Activated T-helper 1 cell treated with Interleukin-2 at 50 U/mL for 16 hours (primary cell): ENCODE measurements around the gene RNU2-63P.
"Not testable (repeated sequence)": the region's sequence is repeated elsewhere in the genome, so short reads cannot be mapped to it uniquely, and the experiment has no call there.

Source experiments
- DNase-seq: peaks from one replicate; pipeline ENCODE4 v3.0.0-alpha.2; 2020; ENCODE audit warnings: low read depth

RNU2-63P gene

DNA sequence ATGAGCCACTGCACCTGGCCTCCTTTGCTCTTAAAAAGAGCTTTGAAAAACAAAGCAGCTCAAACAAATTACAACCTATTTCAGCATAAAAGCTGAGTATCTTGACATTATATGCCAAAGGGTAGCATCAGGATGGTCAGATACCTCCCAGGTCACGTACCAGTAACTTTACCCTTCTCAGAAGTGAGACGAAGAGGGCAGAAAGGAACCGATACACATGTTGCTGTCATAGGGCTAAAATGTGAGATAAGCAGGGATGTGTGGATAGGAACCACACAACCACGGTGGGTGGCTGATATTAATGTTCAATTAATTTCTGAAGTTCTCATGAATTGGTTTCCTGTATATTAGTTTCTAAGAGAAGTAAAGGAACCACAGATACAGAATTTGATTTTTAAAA, 12.6 kb upstream of the RNU2-63P start:
- no peak for DNase-seq

DNA sequence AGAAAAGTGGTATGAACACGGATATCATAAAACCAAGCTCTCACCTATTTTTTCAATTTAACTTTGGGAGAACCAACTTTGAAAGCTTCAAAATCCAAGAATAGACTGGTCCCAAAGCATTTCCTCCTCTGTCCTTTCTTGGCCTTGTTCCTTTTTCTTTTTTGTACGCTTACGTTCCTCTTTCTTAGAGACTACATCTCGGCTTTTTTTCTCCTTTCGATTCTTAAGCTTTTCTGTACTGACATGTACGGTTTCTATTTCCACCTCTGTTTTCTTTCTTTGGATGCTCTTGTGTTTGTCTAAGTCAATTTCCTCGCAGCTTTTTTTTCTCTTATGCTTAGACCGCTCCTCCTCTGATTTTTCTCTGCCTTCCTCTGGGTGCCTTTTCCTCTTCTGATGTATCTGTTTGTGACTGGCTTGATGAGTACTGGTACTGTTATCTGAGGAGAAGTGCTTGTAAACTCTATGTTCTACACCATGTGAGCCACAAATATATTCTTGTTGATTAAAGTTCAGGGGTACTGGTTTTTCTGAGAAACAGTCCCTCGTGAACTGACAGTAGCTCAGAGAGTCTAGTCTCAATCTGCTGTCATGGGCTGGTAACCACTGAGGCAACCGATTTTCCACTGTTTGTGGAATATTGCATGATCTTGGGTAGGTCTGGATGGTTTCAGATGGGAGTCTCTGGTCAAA, 11.5 kb upstream of the RNU2-63P start:
- no peak for DNase-seq

DNA sequence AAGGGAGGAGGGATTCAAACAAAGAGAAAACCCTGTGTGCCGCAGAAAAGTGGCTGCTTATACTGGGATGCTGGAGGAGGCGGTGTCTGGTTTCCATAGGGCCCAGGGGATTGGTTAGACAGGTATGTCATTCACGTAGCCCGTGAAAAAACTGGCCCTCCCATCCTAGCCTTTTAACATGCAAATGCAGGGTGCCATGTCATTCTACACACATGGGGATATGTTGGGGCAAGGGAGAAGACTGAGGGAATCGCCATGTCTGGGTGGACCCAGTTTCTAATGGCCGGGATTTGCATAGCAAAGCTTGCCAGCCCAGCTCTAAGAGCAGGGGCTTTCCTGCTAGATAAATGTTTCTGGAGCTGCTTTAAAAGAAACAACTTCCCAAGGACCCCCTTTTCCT, 8.2 kb upstream of the RNU2-63P start:
- no peak for DNase-seq

DNA sequence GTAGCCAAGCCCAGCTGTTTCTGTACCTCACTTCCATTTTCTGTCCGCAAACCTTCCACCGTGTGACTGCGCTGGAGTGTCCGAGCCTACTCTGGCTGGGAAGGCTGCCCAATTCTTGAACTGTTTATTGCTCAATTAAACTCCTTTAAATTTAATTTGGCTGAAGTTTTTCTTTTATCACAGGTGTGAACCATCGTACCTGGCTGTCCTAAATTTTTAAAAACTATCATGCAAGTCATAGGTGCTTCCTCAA, 6.2 kb upstream of the RNU2-63P start:
- no peak for DNase-seq

DNA sequence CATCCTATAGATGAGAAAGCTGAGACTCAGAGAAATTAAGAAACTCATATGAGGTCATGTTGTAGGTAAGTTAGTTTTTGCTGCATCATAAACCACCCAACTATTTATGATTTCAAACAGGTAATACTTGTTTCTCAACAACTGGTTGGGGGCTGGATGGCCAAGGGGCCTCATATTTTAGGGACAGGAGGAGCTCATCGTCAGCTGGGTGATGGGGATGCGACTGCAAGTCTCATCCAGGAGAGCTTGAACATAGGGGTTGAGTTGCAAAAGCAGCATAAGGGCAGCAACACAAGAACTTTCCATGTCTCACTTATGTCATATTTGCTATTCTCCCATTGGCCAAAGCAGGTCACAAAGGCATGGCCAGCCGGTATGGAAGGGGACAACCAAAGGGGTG, 3.6 kb upstream of the RNU2-63P start:
- no peak for DNase-seq

DNA sequence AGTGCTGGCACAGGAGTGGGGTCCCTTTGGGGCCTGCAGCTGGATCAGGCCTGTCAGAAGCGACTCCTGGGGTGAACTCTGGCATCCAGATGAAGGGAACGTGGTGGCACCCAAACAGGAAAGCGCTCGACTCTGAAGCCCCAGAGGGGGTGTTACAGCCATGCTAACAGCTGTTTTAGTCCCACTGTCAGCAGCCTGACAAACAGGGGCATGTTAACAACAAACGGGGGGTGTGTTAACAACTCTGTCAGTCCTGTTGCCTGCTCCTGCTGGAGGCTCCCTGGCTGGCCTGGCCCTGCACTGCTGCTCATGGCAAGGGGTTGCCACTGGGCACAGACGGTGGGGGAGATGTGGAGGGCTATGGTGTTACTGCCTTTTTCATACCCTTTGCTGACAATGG, 2.6 kb upstream of the RNU2-63P start:
- no peak for DNase-seq

DNA sequence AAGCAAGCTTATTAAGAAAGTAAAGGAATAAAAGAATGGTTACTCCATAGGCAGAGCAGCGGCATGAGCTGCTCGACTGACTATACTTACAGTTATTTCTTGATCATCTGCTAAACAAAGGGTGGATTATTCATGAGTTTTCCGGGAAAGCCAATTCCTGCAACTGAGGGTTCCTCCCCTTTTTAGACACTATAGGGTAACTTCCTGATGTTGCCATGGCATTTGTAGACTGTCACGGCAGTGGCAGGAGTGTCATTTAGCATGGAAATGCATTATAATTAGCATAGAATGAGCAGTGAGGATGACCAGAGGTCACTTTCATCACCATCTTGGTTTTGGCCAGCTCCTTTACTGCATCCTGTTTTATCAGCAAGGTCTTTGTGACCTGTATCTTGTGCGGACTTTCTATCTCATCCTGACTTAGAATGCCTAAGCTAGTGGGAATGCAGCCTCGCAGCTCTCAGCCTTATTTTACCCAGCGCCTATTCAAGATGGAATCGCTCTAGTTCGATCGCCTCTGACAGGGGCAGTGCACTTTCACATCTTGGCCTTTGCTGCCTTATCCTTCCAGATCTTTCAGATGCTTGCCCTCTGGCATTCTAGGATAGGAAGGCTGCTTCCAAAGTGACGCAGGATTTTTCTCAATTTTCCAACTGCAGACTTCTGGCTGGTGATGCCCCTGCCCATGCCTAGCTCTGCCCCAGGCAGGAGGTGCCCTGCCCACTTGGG, 1.9 kb upstream of the RNU2-63P start:
- DNase-seq: not testable (repeated sequence)

DNA sequence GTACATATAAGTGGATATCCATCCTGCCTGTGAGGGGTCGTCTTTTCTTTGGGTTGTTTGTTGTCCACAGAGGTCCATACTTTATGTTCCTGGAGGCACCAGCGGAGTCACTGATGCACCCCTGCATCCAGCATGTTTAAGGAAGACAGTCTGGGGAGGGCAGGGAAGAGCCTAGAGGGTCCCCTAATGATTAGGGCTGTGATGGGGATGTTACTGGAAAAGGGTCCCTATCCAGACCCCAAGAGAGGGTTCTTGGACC, 1.4 kb upstream of the RNU2-63P start:
- DNase-seq: not testable (repeated sequence)

DNA sequence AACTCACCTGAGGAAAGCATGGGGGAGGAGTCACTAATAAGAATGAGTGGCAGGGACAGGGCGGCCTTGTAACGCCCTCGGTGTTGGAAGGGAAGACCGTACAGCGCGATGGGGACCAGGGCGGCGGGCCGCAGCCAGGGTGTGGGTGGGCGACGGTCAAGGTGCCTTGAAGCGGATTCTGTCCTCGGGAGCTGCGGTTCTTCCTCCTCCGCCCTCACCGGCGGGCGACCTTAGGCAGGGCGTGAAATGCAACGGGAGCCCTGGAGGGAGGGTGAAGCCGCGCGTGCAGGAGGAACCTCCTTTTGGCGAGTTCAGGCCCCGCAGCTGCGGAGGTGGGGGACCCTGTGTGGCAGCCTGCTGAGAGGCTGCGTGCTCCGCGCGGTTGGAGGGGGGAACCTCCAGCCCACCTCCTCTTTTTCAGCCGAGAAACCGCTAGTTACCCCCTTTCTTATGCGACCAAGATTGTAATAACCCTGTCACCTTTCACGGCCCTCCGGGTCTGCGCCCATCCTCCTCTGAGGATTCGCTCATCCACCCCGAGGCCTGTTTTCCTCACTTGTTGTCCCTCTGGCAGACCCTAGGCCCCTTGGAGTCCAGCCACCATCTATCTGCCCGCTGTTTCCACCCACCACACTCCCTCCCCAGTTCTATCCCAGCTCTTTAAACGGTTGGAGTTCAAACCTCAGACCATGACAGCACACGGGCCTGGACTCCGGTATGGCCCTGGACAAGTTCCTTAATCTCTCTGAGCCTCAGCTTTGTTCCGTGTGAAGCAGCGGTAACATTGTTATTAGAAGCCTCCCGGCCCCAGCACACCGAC, 823 bp upstream of the RNU2-63P start:
- peak; percentile 40 for DNase-seq

DNA sequence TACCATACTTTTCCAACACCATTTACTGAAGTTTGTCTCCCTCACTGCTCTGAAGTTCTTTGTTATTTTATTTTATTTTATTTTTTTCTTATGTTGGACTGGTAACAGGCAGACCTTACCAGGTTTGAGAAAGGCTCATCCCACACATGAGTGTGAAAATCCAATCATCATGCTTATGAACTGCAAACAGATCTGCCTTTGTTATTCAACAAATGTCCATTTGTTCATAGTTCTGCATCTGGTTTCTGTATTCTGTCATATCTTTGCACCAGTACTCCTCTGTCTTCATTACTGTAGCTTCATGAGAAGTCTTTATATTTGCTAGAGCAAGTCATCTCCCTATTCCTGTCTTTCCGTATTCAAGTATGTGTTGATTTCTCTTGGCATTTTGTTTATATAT, 5.3 kb downstream of the RNU2-63P start:
- no peak for DNase-seq

DNA sequence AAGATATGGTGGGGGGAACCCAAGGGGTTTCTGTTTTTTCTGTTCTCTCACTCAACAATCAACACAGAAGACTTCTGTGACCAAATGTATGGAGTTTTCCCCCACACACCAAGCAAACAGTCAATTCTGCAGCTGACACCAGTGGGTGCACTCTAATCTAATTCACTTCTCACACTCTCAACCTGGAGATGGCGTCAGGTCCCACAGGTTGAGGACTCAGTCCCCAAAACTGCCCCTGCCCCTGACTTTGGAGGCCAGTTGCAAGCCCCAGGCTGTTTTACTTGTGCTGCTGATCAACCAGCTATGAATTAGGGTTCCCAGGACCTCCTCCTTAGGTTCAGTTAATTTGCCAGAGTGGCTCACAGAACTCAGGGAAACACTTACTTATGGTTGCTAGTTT, 6.2 kb downstream of the RNU2-63P start:
- no peak for DNase-seq

DNA sequence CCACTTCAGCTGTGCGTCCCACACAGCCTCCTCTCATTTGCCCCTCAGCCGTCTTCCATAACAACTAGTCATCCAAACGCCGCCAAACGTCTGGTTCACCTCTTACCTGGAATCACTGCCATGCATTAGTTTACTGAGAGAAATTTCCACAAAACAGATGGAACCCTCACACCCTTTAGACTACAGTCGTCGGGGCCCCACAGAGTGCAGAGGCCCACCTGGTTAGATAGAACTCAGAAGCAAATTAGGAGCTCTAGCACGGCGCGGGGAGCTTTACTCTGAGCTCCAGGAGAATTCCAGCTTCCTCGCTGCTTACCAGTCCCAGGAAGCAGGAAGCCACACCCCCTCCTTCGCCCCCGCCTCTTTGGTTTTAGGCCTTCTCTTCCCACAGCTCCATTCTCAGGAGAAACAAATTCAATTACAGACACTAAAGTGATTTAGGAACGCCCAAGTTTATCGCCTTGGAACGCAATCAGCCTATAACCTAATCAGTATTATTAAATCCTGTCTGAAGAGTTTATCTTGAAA, 9.4 kb downstream of the RNU2-63P start:
- no peak for DNase-seq

DNA sequence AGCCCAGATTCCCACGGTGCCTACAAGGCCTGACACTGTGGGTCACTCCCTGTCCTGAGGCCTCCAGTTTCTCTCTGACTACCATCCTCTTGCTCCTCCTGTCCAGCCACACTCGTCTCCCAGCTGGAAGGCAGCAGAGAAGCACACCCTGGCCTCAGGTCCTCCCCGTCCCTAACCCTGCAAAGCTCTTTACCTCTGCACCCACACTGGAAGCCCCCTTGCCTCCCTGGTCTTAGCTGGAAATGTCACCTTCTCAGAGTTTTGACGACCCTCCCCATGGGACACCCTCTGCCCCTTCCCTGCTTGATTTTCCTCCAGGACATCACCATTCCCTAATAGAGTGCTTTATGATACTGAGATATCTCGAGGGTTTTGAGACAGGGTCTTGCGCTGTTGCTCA, 10.6 kb downstream of the RNU2-63P start:
- DNase-seq: no peak

DNA sequence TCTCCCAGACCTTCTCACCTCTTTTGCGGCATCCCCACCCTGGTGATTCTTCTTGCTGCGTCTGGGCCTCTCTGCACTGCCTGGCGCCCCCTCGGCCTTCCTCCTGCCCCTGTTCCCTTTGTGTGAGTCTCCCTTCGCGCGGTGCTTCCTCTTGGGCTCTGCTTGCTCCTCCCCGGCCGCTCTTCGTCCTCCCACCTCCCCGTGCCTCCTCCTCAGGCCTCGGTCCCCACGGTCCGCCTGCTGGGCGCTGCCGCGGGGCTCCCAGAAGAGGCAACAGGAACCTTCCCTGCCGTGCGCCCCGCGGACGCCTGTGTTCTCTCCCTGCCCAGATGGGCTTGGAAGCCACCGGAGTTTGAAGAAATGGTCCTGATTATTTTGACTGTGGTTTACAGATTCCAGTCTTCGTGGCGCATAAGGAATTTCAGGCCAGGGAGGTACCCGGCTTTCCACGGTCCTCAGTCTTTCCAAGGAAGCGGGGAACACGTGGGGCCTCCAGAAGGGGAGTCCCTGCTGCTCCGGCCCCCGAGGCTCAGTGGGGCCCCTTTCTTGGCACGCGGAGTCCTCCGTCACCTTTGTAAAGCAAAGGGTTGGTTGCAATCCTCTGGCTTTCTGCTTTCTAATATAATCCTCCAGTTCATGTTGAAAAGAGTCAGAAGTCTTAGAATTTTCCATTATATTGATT, 13.1 kb downstream of the RNU2-63P start:
- no peak for DNase-seq

DNA sequence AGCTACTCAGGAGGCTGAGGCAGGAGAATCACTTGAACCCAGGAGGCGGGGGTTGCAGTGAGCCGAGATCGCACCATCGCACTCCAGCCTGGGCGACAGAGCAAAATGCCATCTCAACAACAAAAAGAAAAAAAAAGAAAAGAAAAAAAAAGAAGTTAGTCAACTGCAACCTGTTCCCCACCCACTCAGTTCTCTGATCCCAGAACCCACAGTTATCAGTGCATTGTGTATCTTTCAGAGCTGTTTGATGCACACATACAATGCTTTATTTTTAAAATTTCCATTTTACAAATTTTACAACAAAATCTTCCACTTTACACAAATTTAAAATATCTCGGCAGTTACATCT, 14.0 kb downstream of the RNU2-63P start:
- DNase-seq: no peak

DNA sequence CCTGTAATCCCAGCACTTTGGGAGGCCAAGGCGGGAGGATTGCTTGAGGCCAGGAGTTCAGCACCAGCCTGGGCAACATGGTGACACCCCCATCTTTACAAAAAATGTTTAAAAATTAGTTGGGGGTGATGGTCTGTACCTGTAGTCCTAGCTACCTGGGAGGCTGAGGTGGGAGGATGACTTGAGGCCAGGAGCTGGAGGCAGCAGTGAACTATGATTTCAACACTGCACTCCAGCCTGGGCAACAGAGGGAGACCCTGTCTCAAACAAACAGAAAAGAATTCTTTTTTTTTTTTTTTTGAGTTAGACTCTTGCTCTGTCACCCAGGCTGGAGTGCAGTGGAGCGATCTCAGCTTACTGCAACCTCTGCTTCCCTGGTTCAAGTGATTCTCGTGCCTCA, 15.9 kb downstream of the RNU2-63P start:
- not testable (repeated sequence) for DNase-seq

DNA sequence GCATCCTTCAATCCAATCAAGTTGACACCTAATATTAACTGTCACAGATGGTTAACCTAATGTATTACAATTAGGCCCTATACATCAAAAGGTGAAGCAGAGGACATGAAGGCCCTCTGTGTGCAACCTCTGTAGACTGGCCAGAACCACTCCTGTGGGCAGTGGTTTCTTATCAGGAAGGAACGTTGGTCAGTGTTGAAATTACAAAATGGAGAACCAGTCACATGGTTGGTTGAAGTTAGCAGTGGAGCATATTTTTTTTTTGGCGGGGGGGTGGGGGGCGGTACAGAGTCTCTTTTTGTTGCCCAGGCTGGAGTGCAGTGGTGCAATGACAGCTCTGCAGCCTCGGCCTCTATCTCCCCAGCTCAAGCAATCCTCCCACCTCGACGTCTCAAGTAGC, 19.8 kb downstream of the RNU2-63P start:
- no peak for DNase-seq

DNA sequence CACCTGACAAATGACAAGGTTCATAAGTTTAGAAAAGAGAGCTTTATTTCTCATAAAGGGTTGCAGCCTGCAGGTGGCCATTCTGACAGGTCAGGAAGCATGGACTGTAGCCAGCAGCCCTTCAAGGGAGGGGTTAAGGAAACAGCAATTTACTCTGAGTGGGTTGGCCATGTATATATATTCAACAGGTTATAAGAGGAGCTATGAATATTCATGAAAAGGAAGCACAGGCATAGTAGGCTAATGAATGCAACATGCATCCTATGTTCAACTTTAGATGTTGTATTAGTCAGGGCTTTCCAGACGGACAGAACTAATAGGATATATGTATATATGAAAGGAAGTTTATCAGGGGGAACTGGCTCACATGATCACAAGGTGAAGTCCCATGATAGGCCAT, 20.6 kb downstream of the RNU2-63P start:
- no peak for DNase-seq

DNA sequence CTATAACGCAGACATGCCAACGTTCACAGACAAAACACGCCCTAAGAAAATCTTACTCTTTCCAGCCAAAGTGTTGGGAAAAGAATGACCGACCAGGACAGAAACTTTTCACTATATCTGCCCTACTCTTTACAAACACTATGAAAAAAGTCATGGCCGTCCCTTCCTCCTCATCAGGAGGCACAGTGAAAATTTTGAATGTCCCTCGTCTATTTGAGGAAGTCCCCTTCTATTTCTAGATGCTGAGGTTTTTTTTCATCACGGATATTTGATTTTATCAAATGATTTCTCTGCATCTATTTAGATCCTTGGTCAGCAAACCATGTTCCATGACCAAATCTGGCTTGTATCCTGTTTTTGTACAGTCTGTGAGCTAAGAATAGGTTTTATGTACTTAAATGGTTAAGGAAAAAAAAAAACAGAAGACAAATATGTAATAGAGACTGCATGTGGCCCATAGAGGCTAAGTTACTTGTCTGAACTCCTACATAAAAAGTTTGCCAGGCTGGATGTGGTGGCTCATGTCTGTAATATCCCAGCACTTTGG, 22.0 kb downstream of the RNU2-63P start:
- not testable (repeated sequence) for DNase-seq

DNA sequence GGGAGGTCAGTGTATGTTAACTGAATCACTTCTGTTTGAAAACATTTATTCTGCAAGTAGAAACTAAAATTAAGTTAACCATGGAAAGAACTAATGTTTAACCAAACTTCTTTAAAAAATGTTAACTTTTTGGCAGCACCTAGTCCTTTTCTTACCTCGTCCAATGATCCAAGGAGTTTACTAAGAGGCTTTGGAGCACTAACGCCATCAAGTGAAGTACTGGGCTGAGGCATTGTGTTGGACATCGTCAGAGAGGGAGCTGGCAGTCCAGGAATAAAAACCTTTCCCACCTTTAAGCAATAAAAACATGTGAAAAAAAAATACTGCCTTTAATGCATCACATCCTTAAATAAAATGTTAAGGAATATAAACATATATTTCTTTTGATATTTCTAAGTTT, 23.8 kb downstream of the RNU2-63P start:
- DNase-seq: not testable (repeated sequence)

DNA sequence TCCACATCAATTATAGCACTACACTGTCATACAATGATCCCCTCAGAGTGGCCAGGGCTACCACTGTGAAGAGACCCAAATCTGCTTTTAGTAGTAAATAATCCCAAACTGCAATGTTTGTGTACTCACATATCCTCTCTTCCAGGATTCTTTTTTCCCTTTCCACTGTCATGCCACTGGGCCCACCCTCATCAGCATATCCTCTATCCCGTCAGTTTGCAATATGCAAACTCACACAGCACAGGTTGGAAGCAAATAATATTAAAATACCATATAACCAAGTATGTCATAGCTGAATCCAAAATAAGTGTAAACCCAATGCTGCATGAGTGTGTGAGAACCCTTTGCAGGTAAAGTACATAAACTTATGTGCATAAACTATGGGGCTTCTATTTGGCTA, 28.9 kb downstream of the RNU2-63P start:
- not testable (repeated sequence) for DNase-seq

DNA sequence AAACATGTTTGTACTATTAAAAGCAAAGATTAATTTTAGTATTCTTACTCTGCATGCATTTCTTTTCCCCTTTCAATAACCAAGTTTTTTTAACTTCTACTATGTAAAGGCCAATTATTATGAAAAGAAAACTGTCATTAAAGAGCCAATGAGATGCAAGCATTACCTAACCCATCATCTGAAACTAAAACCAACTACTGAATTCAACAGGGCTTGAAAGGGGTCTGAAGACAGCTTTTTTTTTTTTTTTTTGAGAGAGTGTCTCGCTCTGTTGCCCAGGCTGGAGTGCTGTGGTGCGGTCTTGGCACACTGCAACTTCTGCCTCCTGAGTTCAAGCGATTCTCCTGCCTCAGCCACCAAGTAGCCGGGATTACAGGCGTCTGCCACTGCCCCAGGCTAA, 30.4 kb downstream of the RNU2-63P start:
- not testable (repeated sequence) for DNase-seq

DNA sequence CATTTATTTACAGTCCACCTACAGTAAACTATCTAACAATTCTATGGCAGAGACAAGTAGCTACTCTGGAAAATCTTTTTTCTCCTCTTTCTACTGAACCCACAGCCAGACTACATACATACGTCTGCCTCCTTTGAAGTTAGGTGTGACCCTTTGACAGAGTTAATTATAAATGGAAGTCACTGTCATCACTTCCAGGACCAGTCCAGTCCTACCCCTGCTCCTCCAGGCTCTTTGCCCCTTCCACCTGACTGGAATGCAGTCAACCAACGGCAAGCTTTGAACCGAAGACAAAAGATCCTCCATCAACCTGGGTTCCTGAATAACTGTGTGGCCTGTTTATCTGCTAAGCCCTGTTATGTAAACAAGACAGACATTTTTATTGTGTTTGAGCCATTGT, 35.2 kb downstream of the RNU2-63P start:
- DNase-seq: not testable (repeated sequence)
